Uterus (tissue), 2 donors: Measurements from ENCODE around the gene COL27A1.
"Not testable (repeated sequence)": the region's sequence is repeated elsewhere in the genome, so short reads cannot be mapped to it uniquely, and the experiment has no call there.

ENCODE experiments used
- CTCF ChIP-seq, 4 experiments: fragments of 200-600 bp in 2 of 4; fragments of 450-650 bp in 2 of 4; sonication (generic) in 2 of 4; IDR thresholded peaks; one replicate each; pipeline ENCODE4 v1.5.1; 2016 to 2019; ENCODE audit warnings: antibody characterized with exemption in 4 of 4, mild to moderate bottlenecking in 2 of 4, moderate library complexity in 1 of 4
- POLR2A ChIP-seq, 2 donors: fragments of 450-650 bp; IDR thresholded peaks; one replicate each; pipeline ENCODE4 v1.6.1; 2016; ENCODE audit warnings: antibody characterized with exemption in 2 of 2, mild to moderate bottlenecking in 1 of 2, moderate library complexity in 1 of 2

- not testable (repeated sequence) for TF ChIP-seq CTCF, POLR2A (IDR thresholded peaks at IDR 0.05)
Observed at GRCh38 chr9:114322831-114323531, 167.6 kb downstream of the COL27A1 start, which contains the start of gene ORM1.
